Left ventricle myocardium inferior (tissue), 1 donor: Measurements from ENCODE around the gene TMX3. TPM values are rescaled to one million over a fixed set of nuclear protein-coding genes. Genes with fewer than 3 reads are reported as not detected.

ENCODE experiments used
- DNase-seq: peaks from one replicate; pipeline ENCODE4 v3.0.0-alpha.2; 2020
- H3K27ac ChIP-seq: fragments of 200-600 bp; replicated peaks from 2 replicates; pipeline ENCODE4 v1.8.0; 2021
- H3K27me3 ChIP-seq: fragments of 200-600 bp; 2 replicates; pipeline ENCODE4 v1.8.0; 2021; ENCODE audit warnings: low read depth
- H3K36me3 ChIP-seq: fragments of 200-600 bp; 2 replicates; pipeline ENCODE4 v1.8.0; 2021
- H3K4me1 ChIP-seq: fragments of 200-600 bp; 2 replicates; pipeline ENCODE4 v1.8.0; 2021
- H3K4me3 ChIP-seq: fragments of 200-600 bp; 2 replicates; pipeline ENCODE4 v1.8.0; 2021; ENCODE audit warnings: mild to moderate bottlenecking, moderate library complexity
- H3K9me3 ChIP-seq: fragments of 200-600 bp; replicated peaks from 2 replicates; pipeline ENCODE4 v1.8.0; 2021
- intact Hi-C: fragments of 100-400 bp; cut with micrococcal nuclease; formaldehyde crosslinking; loops from one replicate; pipeline ENCODE4 v1.11.0; 2022
- long read RNA-seq: library from polyadenylated mRNA; unstranded; transcript quantifications from one replicate; pipeline ENCODE4 v2.0.0, GENCODE V29; 2021
- total RNA-seq: library from RNA; stranded (reverse); fragmentation: NEBNext Ultra II Directional; extraction: Animal tissue kit (Norgen Biotek cat#: 25700); gene quantifications from one replicate; pipeline ENCODE4 v1.2.1, GENCODE V29; 2021
- TF ChIP-seq, protein P1 (sequence below): fragments of 200-600 bp; IDR thresholded peaks from 2 replicates; pipeline ENCODE4 v1.8.0; 2021; ENCODE audit warnings: antibody characterized with exemption, mild to moderate bottlenecking, borderline replicate concordance
- donor health status: DM: no; HTN: yes; CAD: no; lungs with severe emphysema.

Gene TMX3, protein sequence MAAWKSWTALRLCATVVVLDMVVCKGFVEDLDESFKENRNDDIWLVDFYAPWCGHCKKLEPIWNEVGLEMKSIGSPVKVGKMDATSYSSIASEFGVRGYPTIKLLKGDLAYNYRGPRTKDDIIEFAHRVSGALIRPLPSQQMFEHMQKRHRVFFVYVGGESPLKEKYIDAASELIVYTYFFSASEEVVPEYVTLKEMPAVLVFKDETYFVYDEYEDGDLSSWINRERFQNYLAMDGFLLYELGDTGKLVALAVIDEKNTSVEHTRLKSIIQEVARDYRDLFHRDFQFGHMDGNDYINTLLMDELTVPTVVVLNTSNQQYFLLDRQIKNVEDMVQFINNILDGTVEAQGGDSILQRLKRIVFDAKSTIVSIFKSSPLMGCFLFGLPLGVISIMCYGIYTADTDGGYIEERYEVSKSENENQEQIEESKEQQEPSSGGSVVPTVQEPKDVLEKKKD
- 26.3 TPM for total RNA-seq
- long read RNA-seq, full-length matches to known transcripts = 62 of 68 reads
- long read RNA-seq, partial matches to known transcripts = 1 of 68 reads
- long read RNA-seq, other reads (novel, unspliced or antisense) = 5 of 68 reads

DNA sequence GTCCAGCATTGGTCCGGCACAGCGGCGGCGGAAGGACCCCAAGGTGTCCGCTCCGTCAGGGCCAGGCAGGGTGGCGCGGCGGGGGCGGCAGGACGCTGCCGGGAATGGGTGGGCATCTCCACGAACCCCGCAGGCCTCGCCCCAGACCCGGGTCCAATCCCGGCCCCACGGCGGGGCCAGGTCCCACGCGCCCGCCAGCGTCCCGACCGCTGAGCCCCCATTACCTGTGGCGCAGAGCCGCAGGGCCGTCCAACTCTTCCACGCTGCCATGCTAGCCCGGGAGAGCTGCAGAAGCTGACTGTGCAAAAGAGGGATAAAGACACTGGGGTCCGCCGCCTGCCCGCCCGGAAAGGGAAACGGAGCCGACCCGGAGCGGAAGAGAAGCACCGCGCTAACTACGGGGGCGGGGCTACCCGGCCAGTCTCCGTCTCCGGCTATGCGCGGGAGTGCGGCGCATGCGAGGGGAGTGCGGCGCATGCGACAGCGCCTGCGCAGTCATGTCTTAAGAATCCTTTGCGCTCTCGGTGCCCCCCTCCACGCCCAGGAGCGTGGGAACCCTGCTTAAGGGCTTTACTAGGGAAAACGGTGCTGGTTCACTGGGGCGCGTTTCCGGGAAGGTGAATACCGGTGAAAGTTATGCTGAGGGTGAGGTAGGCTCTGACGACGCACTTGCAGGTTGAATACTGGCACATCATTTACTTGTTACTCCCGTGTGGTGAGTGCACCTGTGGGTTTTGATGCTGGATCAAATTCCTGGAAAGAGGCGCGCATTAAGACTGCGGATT, at the start of gene TMX3:
TMX3 (minus strand) TSS at position 397 of the 785 bp plus-strand sequence; CDS start at position 270, 127 bp downstream.
- Histone ChIP-seq H3K4me3 (peak within 1 kb of the TSS; percentile 99), H3K36me3 (peaks cover 34% of the 10 kb centered on the region), H3K9me3 (no peaks in the 10 kb centered on the region), H3K27ac (peak within 1 kb of the TSS; percentile 90), H3K4me1 (peaks cover 52% of the 10 kb centered on the region), H3K27me3 (no peaks in the 10 kb centered on the region)
- TF ChIP-seq, protein P1, sequence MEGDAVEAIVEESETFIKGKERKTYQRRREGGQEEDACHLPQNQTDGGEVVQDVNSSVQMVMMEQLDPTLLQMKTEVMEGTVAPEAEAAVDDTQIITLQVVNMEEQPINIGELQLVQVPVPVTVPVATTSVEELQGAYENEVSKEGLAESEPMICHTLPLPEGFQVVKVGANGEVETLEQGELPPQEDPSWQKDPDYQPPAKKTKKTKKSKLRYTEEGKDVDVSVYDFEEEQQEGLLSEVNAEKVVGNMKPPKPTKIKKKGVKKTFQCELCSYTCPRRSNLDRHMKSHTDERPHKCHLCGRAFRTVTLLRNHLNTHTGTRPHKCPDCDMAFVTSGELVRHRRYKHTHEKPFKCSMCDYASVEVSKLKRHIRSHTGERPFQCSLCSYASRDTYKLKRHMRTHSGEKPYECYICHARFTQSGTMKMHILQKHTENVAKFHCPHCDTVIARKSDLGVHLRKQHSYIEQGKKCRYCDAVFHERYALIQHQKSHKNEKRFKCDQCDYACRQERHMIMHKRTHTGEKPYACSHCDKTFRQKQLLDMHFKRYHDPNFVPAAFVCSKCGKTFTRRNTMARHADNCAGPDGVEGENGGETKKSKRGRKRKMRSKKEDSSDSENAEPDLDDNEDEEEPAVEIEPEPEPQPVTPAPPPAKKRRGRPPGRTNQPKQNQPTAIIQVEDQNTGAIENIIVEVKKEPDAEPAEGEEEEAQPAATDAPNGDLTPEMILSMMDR = no peak
- intact Hi-C loops = no loop called here
- peak; percentile 93 for DNase-seq

DNA sequence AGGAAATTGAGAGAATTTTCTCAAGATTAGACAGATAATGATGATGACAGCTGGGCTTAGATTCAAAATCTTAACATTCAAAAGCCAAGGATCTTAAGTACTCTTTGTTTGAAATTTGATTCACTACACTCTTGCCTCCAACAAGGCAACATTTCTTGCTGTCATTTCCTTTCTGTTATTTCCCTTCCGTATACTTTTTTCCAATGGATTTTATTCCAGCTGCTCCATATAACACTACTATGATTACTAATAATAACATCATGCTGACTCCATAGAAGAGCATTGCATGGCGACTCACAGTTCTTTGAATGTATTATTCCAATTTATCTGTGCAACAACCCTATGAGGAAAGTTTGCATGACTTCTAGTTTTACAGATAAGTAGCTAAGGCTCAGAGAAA, 49.1 kb upstream of the TMX3 start:
- TF ChIP-seq, protein P1 = no peak

DNA sequence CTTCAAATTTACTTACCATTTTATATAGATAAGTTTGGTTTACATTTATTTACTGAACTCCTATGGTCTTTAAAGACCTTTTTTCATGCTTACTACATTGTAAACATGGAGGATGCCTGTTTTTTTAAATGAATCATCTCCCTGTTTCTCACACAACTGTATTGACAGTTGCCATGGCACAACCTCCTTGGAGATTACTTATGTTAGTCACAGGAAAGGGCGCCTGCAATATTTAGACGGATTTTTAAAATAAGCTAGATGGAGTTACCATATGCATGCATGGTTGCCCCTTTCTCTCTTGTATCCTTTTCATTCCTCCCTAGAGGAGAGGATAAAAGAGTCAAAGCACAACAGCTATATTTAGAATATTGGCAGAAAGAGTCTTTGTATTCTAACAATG, 48.2 kb upstream of the TMX3 start:
- H3K27ac ChIP-seq = no peak overlapping the region
- TF ChIP-seq, protein P1 = no peak
- no peaks in the 10 kb centered on the region for H3K36me3 ChIP-seq
- peaks cover 17% of the 10 kb centered on the region for H3K9me3 ChIP-seq
- H3K4me3 ChIP-seq = no peak overlapping the region
- DNase-seq = no peak
- H3K4me1 ChIP-seq = peaks cover 5% of the 10 kb centered on the region
- intact Hi-C loops = no loop called here
- H3K27me3 ChIP-seq = no peaks in the 10 kb centered on the region

More for the DNA sequence above, 49.1 kb upstream of the TMX3 start:
- H3K4me3 ChIP-seq = no peak overlapping the region
- no peaks in the 10 kb centered on the region for H3K36me3 ChIP-seq
- no peak overlapping the region for H3K27ac ChIP-seq
- peaks cover 5% of the 10 kb centered on the region for H3K4me1 ChIP-seq
- intact Hi-C loops = no loop called here
- no peak for DNase-seq
- H3K9me3 ChIP-seq = peaks cover 9% of the 10 kb centered on the region
- H3K27me3 ChIP-seq = no peaks in the 10 kb centered on the region

DNA sequence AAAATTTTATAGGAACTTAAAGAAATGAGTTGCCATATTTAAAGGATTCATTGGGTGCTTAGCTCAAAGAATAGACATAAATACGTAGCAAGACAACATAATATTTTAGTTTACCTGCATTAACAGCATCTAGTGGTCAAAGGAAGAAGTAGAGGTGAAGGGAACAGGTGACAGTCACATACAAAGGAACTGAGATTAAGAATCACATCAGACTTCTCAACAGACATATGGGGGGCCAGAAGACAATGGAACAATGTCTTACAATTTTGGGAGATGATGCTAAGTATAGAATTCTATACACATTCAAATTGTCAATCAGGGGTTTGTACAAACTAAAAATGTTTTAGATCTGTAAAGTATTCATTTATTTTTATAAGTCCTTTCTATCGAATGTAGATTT, 44.4 kb upstream of the TMX3 start:
- Histone ChIP-seq H3K36me3 (no peaks in the 10 kb centered on the region), H3K27me3 (no peaks in the 10 kb centered on the region), H3K9me3 (peaks cover 17% of the 10 kb centered on the region), H3K4me1 (peaks cover 5% of the 10 kb centered on the region), H3K4me3 (no peak overlapping the region), H3K27ac (no peak overlapping the region)
- no peak for DNase-seq
- TF ChIP-seq, protein P1 = no peak
- intact Hi-C loops = no loop called here

DNA sequence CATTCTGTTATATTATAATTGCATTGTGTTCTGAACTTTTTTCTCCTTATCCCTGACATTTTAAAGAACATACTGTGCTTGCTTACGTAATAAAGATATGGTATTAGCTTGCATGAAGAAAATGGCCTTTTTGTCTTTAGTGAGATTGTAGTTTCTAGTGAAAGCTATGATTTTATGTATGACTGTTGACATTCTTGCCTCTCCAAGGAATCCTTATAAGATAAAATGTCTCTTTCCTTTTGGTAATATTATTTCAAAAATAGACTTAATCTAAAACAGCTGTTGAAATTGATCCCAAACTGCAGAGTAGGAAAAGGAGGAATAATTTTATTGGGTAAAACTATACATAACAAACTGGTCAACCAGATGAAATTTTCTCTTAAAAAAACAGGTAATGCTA, 42.2 kb upstream of the TMX3 start:
- no peaks in the 10 kb centered on the region for H3K36me3 ChIP-seq
- TF ChIP-seq, protein P1 = no peak
- no peaks in the 10 kb centered on the region for H3K27me3 ChIP-seq
- peak overlapping the region; percentile 6 for H3K27ac ChIP-seq
- peaks cover 19% of the 10 kb centered on the region for H3K9me3 ChIP-seq
- no peak overlapping the region for H3K4me3 ChIP-seq
- no peak for DNase-seq
- intact Hi-C loops = no loop called here
- no peaks in the 10 kb centered on the region for H3K4me1 ChIP-seq
